ENCODE data around the gene RNF151.
A peak's percentile ranks its signal among the peaks of the same experiment; 100 is the strongest.

RNF151 gene

GRCh38 chr16:1978476-1979120 lies 11.9 kb downstream of the RNF151 start:
- no peak for DNase-seq

- DNase-seq = peak; percentile 56
Measured at GRCh38 chr16:1979271-1980029, 12.8 kb downstream of the RNF151 start.

- no peak for DNase-seq
Measured at GRCh38 chr16:1980030-1980769, 13.5 kb downstream of the RNF151 start.

DNA sequence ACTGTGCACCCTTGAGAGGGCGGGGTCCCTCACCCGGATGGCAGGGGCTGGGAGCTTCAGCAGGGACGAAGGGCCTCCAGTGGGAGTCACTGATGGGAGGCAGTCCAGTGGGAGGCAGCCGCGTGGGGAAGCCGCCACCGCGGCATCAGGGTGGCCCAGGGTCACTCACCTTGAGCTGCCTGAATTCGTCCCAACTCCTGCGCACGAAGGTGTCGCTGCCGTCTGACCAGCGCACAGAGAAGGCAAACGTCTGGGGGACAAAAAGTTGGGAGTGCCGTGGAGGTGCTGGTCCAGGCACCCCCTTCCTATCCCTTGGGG lies 14.1 kb downstream of the RNF151 start:
- no peak for DNase-seq

DNA sequence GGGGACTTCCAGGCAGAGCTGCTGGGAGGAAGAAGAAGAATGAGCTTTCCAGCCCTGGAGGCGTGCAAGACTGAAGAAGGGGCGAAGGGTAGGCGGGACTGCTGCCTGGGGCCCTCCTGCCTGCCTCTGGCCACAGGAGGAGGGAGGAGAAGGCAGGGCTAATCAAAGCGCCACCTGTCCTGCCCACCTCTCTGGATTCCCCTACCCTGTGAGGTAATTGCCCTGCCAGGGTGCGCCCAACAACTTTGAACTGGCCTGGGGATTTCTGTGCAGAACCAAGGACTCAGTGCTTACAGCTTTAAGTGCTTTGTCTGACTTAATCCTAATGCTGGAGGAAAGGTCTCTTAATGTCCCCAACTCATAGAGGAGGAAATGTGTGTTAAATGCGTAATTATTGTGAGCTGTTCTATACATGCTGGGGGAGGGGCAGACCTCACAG lies 14.8 kb downstream of the RNF151 start, which contains the start of gene NOXO1:
NOXO1 (minus strand) TSS at position 72 of the 439 bp plus-strand sequence. CDS start 290 bp downstream, outside the sequence.
- no peak for DNase-seq

GRCh38 chr16:1982013-1982433 lies 15.4 kb downstream of the RNF151 start:
- no peak for DNase-seq

GRCh38 chr16:1982991-1983543 lies 16.4 kb downstream of the RNF151 start:
- DNase-seq = no peak

- DNase-seq = peak; percentile 81
Measured at GRCh38 chr16:1983544-1984346, 17.1 kb downstream of the RNF151 start, which contains the start of gene GFER. GFER (plus strand) TSS chr16:1984193; CDS start chr16:1984219, 26 bp downstream.

DNA sequence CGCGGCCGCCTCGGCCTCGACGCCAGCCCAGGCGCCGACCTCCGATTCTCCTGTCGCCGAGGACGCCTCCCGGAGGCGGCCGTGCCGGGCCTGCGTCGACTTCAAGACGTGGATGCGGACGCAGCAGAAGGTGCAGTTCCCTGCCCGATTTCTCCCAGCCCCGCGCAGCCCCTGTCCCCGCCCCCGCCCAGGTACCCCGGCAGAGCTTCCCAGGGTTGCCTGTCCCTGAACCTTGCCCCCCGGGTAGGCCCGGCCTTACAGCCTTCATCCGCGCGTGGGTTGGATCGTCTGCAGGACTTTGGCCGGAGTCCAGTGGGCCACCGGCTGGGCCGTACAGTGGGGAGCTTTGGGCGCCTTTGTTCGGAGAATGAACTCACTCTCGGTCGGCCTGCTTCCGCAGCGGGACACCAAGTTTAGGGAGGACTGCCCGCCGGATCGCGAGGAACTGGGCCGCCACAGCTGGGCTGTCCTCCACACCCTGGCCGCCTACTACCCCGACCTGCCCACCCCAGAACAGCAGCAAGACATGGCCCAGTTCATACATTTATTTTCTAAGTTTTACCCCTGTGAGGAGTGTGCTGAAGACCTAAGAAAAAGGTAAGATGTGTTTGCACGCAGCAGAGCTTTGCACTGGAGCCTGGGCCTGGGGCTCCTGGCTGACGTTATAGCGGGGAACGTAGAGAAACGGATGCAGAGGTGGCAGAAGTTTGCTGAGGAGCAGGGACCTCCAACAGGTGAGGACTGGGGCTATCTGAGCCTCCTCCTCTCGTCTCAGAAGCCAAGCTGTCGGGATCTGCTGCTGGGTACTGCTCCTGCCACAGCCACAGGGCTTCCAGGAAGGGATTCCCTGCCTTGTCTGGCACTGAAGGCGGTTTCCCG lies 17.9 kb downstream of the RNF151 start:
- peak; percentile 52 for DNase-seq

DNA sequence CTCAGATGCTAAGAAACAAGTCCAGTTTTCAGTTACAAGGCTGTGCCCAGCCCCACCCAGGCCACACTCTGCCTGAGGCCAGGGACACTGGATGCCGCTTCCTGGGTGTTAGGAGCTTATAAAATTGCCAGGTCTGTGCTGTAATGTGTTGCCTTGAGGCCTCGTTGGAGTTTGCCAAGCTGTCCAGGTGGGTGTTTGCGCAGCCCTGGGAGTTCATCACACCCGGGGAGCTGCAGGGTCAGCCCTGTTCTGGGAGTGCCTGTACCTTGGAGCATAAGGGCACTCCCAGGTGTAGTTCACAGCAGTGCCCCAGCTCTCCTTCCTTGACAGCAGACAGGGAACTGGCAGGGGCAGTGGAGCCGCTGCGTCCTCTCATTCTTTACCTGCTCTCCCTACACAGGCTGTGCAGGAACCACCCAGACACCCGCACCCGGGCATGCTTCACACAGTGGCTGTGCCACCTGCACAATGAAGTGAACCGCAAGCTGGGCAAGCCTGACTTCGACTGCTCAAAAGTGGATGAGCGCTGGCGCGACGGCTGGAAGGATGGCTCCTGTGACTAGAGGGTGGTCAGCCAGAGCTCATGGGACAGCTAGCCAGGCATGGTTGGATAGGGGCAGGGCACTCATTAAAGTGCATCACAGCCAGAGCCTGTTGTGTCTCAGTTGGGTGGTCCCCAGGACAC lies 19.0 kb downstream of the RNF151 start:
- DNase-seq = no peak

- no peak for DNase-seq
Measured at GRCh38 chr16:1987198-1987597, 20.5 kb downstream of the RNF151 start.

GRCh38 chr16:1989209-1990100 lies 22.8 kb downstream of the RNF151 start, which contains the start of gene SYNGR3:
SYNGR3 (plus strand) TSS chr16:1989970; CDS start chr16:1990103, 133 bp downstream.
- DNase-seq = no peak

- no peak for DNase-seq
Measured at GRCh38 chr16:1990101-1990350, 23.4 kb downstream of the RNF151 start.

DNA sequence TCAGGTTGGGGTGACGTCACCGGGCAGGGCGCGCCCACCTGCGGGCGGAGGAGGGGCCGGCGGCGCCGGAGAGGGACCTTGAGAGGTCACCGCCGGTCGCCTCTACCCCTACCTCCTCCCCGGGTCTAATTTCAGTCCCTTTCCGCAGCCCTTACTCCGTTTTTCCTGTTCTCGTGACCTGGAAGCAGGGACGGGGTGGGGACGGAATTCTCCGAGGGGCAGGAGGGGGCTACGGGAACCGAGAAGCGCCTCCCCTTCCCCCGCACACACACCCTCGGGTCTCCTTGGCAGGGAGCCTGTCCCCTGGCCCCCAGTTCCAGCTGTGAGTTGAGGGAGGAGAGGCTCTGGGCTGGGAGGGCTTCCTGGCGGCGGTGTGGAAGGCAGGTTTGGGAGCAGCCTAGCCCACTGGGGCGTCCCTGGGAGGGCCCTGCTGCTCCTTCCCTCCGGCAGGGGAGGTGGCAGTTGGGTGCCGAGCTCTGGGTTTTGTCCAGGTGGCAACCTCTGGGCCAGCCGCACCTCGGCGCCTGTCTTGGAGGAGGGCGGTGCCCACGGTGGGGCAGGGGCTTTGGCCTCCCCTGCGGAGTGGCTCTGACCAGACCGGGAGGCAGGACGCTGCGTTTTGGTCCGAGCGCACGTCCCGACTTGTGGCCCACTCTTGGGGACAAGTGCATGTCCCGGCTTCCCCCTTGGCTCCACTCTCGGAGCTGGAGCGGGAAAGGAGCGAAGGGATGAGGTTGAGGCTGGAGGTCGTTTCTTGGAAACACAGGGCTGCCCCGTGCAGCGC lies 23.9 kb downstream of the RNF151 start:
- DNase-seq = peak; percentile 58

- DNase-seq = peak; percentile 71
Measured at GRCh38 chr16:1991135-1991551, 24.5 kb downstream of the RNF151 start.

DNA sequence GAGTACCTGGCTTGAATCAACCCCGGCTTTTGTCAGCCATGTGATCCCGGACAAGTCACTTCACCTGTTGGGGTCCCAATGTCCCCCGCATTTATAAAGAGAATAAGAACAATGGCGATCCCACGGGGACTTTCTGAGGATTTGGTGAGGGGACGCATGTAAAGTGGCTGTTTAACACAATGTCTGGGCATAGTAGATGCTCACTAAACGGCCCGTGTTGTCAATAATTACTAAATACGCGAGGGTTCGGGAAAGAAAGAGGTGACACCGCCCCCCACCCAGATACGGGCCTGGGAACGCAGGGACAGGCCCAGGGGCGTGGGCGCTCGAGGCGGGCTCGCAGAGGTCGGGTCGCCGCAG lies 24.9 kb downstream of the RNF151 start:
- no peak for DNase-seq

GRCh38 chr16:1991948-1992703 lies 25.5 kb downstream of the RNF151 start:
- DNase-seq = peak; percentile 100

DNA sequence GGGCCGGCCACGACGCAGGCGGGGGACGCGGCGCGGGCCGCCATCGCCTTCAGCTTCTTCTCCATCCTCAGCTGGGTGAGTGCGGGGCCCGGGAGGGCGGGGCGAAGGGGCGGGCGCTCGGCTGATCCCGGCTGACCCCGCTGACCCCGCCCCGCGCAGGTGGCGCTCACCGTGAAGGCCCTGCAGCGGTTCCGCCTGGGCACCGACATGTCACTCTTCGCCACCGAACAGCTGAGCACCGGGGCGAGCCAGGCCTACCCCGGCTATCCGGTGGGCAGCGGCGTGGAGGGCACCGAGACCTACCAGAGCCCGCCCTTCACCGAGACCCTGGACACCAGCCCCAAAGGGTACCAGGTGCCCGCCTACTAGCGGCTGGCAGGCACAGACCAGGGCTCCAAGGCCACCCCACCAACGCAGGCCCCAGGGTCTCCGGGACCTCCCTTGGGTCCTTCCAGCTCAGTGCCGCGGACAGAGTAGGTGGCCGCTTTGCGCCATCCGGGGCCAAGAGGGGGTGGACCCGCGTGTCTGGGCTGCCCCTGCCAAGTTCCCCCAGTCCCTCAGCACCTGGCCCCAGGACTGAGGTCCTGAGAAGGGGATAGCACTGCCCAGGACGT lies 26.2 kb downstream of the RNF151 start:
- no peak for DNase-seq
